Measurements from ENCODE around the gene ZNF146.
"Not testable (repeated sequence)": the region's sequence is repeated elsewhere in the genome, so short reads cannot be mapped to it uniquely, and the experiment has no call there.

ZNF146 gene

DNA sequence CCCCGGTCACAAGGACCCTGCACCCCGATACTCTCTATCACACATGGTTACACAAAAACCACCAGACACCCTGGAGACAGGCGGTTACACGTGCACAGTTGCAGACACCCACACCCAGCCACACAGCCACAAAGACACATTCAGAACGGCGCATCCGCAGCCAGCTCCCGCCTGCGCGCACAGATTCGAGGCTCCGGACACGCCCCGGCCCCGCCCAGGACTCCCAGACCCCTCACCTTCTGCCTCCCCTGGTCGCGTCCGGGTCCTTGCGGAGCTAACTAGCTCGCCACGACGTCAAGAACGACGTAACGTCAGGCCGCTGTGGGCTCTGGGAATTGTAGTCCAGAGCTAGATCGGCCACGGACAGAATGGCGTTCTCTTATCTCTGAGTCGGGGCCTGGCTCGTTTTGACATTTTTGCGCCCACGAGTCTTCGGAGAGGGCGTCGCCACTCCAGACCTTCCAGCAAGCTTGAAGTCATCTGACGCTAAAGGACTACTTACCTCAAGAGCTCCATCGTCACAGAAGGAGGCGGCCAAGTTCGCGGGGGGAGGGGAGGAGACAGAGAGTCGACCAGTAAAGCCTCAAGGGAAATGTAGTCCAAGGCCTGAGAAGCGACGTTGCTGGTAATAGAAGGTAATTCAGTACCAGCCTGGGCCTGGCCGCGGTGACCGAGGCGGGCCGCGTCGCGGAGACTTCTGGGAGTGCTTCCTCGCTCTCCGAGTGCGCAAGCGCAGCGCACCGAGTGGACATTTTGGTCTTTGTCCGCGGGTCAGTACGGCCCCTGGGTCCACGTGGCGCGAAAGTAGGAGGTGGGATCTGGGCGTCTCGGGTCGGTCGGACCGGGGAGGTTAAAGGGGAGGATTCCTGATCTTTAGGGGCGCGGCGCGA, at the start of gene ZNF146, which contains the start of gene ZNF565:
Gene ZNF146, plus strand, starts transcription at position 721 of the 890 bp plus-strand sequence. CDS start 21,335 bp downstream, outside the sequence.
Gene ZNF565, minus strand, starts transcription at position 280 of the 890 bp plus-strand sequence. CDS start 12,680 bp downstream, outside the sequence.
- DNase-seq = peak; percentile 99

DNA sequence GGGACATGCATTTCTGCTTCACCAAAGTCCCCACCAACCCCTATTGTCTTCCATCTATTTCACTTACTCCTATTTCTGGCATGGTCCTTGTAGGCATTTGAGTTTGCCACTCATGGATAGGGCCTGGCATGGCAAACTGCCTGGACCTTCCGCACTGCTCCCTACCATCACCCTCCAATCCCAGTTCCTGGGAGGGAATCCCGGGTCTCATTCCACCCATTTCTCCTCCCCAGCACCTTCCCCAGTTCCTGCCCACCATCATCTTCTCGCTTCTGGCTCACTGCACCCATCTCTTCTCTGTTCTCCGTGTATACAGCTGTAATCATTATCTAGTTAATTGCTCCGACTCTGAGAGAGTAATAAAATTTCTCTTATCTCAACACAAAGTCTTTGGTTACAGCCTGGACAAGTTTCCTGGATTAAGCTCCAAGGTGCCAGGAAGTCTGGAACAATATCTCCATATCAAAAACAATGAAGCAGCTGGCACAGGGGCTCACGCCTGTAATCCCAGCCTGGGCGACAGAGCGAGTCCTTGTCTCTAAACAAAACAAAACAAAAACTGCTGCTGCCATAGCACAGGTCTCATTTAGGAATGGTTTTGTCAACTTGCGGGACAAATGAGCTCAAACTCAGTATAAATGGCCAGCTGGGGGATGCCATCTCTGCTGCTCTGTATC, 45.7 kb upstream of the ZNF146 start:
- DNase-seq = peak; percentile 47

DNA sequence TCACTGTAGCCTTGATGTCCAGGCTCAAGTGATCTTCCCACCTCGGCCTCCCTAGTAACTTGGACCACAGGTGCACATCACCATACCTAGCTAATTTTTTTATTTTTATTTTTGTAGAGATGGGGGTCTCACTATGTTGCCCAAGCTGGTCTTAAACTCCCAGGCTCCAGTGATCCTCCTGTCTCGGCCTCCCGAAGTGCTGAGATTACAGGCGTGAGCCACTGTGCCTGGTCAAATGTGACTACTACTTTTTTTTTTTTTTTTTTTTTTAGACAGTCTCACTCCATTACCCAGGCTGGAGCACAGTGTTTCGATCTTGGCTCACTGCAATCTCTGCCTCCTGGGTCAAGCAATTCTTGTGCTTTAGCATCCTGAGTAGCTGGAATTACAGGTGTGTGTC, 42.1 kb upstream of the ZNF146 start:
- DNase-seq = no peak

DNA sequence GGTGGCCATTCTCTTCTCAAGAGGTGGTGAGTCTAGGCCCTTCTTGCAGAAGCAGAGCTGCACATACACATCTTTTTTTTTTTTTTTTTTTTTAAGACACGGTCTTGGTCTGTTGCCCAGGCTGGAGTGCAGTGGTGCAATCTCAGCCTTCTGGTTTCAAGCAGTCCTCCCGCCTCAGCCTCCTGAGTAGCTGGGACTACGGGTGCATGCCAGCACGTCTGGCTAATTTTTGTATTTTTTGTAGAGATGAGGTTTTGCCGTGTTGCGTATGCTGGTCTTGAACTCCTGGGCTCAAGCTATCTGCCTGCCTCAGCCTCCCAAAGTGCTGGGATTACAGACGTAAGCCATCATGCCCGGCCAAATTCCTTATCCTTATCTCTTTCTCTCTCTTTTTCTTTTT, 41.1 kb upstream of the ZNF146 start:
- not testable (repeated sequence) for DNase-seq

DNA sequence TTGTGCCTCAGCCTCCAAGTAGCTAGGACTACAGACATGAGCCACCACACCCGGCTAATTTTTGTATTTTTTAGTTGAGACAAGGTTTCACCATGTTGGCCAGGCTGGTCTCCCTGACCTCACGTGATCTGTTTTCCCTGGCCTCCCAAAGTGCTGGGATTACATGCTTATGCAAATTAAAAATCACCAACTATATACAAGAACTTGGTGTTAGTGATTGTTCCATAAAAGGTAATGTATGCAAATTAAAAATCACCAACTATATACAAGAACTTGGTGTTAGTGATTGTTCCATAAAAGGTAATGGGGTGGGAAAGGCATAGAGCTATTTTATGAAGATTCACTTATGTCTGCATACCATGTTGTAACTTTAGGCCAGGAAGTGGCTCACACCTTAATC, 35.8 kb upstream of the ZNF146 start:
- not testable (repeated sequence) for DNase-seq

DNA sequence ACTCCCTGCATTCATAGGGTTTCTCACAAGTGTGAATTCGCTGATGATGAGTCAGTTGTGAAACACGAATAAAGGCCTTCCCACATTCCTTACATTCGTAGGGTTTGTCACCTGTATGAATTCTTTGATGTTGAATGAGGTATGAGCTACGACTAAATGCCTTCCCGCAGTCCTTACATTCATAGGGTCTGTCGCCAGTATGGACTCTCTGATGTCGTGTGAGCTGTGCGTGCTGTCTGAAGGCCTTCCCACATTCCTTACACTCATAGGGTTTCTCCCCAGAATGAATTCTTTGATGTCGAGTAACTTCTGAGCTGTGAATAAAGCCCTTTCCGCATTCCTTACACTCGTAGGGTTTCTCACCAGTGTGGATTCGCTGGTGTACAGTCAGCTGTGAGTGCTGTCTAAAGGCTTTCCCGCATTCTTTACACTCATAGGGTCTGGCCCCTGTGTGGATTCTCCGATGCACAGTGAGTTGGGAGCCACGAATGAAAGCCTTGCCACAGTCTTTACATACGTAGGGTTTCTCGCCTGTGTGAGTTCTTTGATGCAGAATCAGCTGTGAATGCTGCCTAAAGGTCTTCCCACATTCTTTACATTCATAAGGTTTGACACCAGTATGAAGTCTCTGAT, 32.2 kb upstream of the ZNF146 start:
- DNase-seq = no peak

DNA sequence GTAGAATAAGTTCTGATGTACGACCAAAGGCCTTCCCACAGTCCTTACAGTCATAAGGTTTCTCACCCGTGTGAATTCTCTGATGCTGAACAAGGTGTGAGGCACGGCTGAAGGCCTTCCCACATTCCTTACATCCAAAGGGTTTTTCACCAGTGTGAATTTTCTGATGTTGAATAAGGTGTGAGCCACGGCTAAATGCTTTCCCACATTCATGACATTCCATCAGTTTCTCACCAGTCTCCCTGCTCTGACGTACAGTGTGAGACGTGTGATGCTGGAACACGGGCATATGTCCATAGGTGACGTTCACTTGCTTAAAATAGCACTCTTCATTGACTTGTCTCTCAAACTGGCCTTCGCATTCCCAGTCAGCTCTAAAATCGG, 31.7 kb upstream of the ZNF146 start:
- DNase-seq = no peak

DNA sequence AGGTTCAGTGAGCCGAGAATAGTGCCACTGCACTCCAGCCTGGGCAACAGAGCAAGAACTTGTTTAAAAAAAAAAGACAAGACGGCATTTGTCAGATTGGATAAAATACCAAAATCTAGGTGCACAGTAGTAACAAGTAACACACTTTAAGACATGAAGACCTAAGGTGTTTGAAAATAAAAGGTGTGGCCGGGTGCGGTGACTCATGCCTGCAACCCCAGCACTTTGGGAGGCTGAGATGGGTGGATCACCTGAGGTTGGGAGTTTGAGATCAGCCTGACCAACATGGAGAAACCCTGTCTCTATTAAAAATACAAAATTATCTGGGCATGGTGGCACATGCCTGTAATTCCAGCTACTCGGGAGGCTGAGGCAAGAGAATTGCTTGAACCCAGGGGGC, 28.2 kb upstream of the ZNF146 start:
- not testable (repeated sequence) for DNase-seq

DNA sequence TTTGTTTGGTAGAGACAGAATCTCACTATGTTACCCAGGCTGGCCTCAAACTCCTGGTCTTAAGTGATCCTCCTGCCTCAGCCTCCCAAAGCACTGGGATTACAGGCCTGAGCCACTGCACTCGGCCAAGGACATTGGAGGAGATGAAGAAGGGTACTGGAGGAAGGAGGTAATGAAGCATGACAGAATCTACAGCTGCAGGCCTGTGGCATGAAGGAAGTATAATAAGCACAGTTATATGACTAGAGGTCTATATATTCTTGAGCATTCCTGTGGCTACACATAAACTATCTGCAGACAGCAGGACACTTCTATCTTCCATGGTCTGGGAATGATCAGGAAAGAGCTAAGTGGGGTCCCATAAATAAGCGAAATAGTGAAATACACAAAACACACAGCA, 18.7 kb upstream of the ZNF146 start:
- DNase-seq = no peak

DNA sequence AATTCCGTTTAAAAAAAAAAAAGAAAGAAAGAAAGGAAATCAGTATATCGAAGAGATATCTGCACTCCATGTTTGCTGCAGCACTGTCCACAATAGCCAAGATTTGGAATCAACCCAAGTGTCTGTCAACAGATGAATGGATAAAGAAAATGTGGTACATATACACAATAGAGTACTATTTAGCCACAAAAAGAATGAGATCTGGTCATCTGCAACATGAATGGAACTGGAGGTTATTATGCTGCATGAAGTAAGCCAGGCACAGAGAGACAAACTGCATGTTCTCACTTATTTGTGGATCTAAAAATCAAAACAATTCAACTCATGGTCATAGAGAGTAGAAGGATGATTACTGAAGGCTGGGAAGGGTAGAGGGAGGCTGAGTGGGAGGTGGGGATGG, 16.8 kb upstream of the ZNF146 start:
- DNase-seq = no peak

DNA sequence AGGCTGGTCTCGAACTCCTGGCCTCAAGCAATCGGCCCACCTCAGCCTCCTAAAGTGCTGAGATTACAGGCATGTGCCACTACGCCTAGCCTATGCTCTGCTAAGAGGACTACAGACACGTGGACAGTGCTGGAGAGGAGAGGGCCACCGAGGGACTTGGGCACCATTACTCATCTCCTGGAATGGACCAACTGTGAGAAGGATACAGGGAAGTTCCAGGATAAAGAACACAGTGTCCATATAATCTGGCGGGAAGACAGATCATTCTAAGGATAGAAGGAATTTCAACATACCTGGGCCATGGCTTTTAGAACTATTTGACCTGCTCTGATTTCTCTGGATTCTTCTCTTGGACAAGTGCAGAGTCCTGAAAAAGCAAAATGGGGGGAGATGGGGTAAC, 13.2 kb upstream of the ZNF146 start:
- no peak for DNase-seq

DNA sequence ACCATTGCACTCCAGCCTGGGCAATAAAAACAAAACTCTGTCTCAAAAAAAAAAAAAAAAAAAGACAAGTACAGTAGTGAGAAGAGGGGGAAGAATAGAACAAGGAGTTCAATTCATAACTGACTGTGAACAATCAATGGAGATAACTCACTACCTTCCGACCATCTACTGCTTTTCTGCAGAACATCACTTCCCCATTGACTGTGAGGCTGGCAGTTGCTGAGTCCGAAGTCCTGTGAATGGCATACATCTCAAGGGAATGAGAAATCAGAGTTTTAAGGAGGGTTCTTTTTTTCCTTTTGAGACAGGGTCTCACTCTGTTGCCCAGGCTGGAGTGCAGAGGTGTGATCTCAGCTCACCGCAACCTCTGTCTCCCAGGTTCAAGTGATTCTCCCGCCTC, 11.6 kb upstream of the ZNF146 start:
- no peak for DNase-seq

DNA sequence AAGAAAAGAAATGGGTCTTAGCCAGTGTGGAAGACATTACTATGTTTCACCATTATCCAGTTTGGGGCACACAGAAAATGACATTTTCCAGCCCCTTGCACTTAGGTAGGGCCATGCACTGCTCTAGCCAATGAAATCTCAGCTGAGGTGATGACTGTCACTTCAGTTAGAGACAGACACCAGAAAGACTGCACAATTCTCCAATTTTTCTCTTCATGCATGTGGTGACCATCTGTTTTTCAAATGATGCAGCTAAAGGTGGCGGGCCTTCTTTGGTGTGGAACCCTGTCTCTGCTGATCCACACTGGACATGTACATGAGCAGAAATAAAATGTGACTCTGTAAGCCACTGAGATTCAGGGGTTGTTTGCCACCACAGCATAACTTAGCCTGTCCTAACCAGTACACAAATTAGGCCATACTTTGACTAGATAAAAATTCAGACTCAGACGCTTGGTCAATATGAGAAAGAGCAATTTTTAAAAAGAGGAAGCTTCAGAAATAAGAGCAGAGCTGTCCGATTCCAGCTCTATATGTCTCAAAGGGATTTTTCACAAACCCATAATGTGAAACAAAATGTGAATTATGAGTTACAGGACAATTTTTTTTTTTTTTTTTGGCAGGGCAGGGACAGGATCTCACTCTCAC, 7.2 kb upstream of the ZNF146 start:
- no peak for DNase-seq

DNA sequence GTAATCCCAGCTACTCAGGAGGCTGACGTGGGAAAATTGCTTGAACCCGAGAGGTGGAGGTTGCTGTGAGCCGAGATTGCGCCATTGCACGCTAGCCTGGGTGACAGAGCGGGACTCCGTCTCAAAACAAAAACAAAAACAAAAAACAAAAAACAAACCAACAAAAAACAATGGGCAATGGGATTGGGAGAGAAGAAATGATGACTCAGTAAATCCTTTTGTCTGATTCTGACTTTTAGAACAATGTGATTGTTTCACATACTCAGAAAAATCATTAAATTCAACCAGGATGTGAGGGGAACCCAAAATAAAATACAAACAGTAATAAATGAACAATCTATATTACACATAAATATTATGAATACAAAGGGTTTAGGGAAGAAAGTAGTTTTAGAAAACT, 5.5 kb upstream of the ZNF146 start:
- DNase-seq = no peak

DNA sequence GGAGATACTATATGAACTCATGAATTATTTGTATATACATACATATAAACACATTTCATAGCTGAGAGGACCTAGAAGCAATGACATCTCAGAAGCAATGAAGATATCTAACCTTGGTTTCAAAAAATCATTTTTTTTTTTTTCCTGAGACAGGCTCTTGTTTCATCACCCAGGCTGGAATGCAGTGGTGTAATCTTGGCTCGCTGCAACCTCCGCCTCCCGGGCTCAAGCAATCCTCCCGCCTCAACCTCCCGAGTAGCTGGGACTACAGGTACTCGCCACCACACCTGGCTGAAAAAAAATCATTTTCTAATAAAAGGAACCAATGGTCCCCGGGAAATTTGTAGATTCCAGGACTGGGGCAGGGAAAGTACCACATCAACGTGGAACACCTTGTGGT, 4.4 kb upstream of the ZNF146 start:
- DNase-seq = no peak

DNA sequence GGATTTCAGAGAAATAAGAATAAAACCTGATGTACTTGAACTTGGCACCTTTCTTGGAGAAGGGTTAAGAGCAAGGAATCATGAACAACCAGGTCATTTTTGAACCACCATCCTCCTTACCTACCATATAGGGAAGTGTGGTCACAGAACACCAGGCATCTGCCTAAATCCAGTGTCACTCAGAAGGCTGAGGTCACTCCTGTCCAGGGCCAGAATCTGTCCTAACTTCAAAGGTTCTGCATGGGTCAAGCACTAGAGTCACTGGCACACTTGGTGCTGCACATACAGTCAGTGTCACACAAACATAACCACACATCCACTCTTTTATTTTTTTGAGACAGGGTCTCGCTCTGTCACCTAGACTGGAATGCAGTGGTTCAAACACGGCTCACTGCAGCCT, 2.0 kb upstream of the ZNF146 start:
- no peak for DNase-seq

DNA sequence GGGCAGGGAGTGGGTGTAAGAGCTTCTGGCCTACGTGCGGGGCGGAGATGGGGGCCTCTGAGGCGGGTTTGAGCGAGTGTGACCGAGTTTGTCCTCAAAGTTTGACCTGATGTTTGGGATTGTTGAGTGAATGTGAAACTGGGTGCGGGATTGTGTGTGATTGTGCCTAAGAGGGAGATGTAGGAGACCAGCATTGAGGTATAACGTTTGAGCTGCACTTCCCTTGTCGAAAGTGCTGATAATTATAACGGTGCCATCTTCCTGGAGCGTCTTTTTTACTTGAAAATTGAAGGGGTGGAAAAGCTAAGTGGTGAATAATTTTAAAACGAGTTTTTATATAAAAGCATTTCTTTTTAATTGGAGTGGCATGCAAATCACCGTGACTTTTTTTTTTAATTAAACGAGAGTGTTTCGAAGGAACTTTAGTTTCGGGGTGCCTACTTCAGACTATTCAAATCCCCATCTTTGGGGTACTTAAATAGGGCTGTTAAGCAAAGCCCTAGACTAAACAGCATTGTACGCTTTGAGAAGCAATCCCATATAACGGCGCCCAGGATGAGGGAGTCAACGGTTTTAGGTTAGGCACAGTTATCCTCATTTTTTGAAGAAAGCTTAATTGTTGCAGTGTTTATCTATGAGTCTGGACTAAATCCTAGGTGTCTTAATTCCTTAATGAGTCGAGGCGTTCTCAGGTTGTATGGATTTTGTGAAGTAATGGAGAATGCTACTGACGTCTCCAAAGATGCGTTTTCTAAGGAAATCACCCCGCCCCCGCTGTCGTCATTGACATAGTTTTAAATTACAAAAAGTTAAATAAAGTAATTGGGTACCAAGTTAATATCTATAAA, 594 bp downstream of the ZNF146 start:
- DNase-seq = no peak

DNA sequence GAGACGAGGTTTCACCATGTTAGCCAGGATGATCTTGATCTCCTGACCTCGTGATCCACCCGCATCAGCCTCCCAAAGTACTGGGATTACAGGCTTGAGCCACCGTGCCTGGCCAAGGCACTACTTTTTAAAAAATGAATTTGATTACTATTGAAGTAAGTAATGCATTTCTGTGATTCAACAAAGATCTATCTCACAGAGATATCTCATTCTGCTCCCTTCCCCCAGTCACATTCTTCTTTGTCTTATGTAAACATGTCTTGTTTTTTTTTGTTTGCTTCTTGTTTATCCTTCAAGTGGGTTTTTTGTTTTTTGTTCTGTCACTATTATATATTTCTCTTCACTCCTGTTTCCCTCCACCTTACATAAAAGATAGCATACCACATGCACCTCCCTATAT, 6.6 kb downstream of the ZNF146 start:
- DNase-seq = no peak

DNA sequence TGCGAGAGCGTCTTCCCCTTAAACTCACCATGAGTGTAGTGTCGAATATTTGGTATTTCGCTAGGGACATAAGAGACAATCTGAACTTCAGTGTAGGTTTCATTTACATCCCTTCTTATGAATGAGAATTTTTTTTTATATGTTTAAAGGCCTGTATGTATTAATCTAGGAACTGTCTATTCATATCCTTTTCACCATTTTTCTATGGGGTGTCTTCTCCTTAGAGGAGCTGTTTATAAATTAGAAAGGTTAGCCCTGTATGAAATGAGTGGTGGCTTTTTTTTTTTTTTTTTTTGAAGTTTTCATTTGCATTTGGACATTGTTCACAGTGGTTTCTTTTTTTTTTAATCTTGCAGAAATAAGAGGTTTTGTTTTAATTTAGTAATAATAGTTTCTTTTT, 7.6 kb downstream of the ZNF146 start:
- DNase-seq = no peak

DNA sequence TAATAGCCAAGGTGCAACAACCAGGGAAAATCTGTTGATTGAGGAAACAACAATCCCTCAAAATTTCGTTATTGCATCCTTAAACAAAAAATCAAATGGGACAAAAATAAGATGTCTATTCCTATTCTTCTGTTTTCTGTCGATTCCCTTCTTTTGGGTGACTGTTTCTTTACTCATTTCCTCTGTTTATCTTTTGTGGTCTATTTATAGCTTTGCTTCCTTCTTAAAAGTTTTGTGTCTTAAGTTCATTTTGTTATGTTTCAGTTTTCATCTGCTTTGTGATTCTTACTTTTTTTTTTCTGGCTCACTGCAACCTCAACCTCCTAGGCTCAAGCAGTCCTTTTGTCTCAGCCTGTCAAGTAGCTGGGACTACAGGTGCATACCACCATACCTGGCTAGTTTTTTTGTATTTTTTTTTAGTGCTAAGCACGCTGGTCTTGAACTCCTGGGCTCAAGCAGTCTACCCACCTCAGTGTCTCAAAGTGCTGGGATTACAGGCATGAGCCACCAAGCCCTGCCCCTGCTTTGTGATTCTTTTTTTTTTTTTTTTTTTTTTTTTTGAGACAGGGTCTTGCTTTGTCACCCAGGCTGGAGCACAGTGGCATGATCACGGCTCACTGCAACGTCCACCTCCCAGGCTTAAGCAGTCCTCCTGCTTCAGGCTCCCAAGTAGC, 10.4 kb downstream of the ZNF146 start:
- DNase-seq = no peak

DNA sequence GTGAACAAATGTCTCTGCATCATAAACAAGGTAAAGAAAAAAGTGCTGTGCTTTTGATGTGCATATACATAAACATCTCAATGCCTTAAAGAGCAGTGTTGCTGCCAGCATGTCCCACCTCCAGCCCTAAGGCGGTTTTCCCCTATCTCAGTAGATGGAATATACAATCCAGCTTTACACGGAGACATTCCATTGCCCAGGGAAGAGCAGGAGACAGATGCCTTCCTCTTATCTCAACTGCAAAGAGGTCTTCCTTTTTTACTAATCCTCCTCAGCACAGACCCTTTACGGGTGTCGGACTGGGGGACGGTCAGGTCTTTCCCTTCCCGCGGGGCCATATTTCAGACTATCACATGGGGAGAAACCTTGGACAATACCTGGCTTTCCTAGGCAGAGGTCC, 18.7 kb downstream of the ZNF146 start:
- DNase-seq = not testable (repeated sequence)
